Stimulated activated CD8-positive, alpha-beta memory T cell treated with anti-CD3 and anti-CD28 coated beads, Interleukin-7, amount 100 ng/mL, for 1 hour (primary cell): ENCODE results near the gene ZFAND6.
A peak's percentile ranks its signal among the peaks of the same experiment; 100 is the strongest.

ENCODE experiments used
- DNase-seq, 2 donors: peaks; one replicate each; pipeline ENCODE4 v3.0.0-alpha.2; 2020; ENCODE audit warnings: low read depth in 2 of 2

Gene ZFAND6

DNA sequence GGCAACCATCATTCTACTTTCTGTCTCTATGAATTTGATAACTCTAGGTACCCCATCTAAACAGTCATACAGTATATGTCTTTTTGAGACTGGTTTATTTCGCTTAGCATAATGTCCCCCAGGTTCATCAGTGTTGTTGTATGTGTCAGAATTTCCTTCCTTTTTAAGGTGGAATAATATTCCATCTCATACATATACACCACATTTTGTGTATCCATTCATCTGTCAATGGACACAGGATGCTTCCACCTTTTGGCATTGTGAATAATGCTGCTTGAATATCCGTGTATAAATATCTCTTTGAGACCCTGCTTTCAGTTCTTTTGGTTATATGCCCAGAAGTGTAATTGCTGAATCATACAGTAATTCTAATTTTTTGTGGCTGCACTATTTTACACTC, 10.4 kb upstream of the ZFAND6 start:
- DNase-seq: no peak

DNA sequence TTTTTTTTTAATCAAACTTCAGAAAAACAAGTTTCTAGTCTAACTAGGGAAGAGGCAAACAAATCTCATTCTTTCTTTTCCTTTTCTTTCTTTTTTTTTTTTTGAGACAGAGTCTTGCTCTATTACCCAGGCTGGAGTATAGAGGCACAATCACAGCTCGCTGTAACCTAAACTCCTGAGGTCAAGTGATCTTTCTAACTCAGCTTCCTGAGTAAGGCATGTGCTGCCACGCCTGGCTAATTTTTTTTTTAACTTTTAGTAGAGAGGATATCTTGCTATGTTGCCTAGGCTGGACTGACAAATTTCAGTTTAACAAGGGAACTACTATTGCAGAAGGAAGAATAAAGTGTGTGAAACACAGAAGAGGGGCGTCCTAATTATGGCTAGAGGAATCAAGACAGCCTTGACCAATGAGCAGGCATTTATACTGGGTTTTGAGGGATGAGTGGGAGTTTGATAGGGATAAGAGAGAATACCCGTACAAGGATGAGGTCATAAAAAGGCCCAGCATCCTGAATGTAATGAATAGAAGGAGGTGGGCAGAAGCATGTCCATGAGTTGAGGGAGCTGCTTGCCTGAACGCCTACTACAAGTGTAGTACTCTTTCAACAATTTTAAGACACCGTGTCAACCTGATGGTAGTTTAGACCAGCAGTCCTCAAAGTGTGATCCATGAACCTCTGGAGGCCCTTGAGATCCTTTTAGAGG, 6.7 kb upstream of the ZFAND6 start:
- no peak for DNase-seq

DNA sequence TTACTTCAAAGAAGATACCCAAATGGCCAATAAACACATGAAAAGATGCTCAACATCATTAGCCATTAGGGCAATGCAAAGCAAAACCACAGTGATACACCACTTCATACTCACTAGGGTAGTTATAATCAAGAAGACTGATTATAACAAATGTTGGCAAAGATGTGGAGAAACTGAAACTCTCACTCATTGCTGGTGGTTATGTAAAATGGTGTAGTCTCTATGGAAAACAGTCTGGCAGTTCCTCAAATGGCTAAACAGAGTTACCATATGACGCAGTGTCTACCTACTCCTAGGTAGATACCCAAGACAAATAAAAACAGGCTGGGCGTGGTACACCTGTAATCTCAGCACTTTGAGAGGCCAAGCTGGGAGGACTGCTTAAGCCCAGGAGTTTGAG, 3.5 kb upstream of the ZFAND6 start:
- no peak for DNase-seq

DNA sequence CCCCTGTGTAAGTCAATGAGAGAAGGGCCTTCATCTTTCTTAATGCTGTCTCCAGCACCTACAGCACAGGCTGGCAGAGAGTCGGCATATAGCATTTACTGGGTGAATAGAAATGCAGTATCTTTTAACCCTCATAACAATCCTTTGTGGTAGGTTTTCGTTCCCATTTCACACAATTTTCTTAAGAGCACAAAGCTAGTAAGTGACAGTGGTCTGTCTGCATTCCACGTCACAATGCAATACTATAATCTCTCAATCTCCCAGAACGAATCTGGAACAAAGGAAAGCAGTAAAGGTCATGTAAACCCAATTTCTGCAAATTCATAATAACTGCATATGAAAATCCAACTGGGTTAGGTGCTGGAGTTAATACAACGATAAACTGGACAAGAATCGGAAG, 1.4 kb upstream of the ZFAND6 start:
- DNase-seq: no peak

- DNase-seq: peak in 1 of 2 donors; percentile 8
These were observed 395 bp downstream of the ZFAND6 start for GRCh38 chr15:80059786-80060355.

- DNase-seq: no peak
These were observed 1.0 kb downstream of the ZFAND6 start for GRCh38 chr15:80060356-80061006.

DNA sequence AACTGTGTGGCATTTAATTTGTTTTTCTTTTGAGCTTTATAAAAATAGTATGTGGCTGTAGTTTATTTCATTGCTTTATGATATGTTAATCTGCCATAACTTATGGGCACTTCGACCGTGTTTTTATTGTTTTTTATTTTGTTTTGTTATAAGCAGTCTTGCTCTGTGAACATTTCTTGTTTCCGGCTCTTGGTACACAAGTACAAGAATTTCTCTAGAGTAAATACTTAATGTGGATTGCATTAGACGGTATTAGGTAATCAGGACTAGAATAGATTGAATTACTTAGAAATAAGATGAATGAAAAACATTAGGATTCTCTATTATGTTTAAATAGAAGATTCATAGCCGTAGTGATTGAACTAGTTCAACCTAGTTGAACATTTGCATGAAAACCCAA, 2.1 kb downstream of the ZFAND6 start:
- DNase-seq: no peak

GRCh38 chr15:80066912-80067311, 7.4 kb downstream of the ZFAND6 start:
- DNase-seq: no peak

DNA sequence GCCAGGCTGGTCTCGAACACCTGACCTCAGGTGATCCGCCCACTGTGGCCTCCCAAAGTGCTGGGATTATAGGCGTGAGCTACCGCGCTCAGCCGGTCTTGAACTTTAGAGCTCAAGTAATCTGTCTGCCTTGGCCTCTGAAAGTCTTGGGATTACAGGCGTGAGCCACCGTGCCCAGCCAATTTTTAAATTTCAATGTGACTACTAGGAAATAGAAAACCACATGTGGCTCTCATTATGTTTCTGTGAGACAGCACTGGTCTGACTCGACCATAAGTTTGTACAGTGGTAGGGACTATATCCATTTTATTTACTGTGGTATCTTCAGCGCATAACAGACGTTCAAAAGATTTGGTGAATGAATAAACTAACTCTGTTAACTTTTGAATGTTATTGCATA, 9.1 kb downstream of the ZFAND6 start:
- no peak for DNase-seq

- DNase-seq: no peak
These were observed 11.4 kb downstream of the ZFAND6 start for GRCh38 chr15:80070840-80071239.

- DNase-seq: no peak
These were observed 12.2 kb downstream of the ZFAND6 start for GRCh38 chr15:80071652-80072051.

GRCh38 chr15:80072285-80072994, 13.0 kb downstream of the ZFAND6 start:
- no peak for DNase-seq

- DNase-seq: no peak
These were observed 13.7 kb downstream of the ZFAND6 start for GRCh38 chr15:80073197-80073596.

DNA sequence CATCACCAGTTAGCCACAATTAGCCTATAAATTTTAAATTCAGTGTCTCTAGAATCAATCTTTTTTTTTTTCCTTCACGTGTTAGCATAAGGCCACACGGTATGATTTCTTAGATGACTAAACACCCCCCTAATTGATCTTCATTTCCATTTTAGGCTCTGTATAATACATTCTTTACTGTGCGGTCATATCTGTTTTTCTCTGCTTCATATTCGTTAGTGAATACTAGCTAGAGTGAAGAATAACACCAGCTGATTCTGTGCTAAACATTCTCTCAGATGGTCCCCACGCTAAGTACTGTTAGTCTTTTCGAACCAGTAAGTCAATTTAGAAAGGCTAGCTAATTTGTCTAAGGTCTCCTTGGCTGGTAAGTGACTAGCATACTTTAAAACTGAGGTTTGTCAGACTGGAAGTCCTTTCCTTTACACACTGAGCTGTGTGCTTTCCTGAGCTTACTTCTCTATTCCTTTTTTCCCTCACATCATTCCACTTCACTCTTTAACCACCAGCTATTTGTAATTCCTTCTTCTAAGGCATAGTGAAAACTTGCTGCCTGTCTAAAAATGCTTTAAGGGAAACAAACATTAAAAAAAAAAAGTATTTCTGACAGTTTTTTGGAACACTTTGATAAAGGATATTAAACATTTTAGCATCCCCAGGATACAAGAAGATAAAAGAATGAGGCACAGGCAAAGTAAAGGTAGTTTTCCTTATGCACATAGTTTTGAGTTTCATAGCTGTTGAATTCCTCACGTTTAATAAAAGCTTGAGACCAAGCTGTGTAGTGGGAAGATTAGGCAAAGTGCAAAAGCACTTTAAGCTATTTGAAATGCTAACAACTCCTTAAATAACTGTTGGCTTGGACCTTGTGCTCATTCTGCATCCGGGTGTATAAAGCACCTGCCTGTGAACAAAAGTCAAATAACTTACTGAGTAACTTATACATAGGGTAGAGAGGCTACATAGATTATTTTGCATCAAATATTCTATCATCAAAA, 17.1 kb downstream of the ZFAND6 start:
- no peak for DNase-seq

DNA sequence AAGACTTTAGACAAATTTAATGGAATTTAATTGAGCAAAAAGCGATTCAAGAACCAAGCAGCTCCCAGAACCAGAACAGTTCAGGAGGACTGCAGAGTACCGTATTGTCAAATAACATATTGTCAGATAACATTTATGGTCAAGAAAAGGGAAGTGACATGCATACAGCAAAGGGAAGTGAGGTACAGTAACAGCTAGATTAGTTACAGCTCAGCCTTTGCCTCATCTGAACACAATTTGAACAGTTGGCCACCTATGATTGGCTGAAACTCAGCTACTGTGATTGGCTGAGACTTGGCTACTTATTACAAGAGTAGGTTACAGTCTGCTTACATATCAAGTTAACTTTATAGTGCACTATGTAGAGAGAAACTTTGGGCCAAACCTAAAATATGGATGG, 21.9 kb downstream of the ZFAND6 start:
- no peak for DNase-seq

- no peak for DNase-seq
These were observed 27.6 kb downstream of the ZFAND6 start for GRCh38 chr15:80087104-80087503.

GRCh38 chr15:80090041-80090440, 30.6 kb downstream of the ZFAND6 start:
- no peak for DNase-seq

- no peak for DNase-seq
These were observed 31.5 kb downstream of the ZFAND6 start for GRCh38 chr15:80090879-80091503.

- DNase-seq: no peak
These were observed 34.5 kb downstream of the ZFAND6 start for GRCh38 chr15:80093854-80094418.

GRCh38 chr15:80095511-80095910, 36.0 kb downstream of the ZFAND6 start:
- DNase-seq: no peak

DNA sequence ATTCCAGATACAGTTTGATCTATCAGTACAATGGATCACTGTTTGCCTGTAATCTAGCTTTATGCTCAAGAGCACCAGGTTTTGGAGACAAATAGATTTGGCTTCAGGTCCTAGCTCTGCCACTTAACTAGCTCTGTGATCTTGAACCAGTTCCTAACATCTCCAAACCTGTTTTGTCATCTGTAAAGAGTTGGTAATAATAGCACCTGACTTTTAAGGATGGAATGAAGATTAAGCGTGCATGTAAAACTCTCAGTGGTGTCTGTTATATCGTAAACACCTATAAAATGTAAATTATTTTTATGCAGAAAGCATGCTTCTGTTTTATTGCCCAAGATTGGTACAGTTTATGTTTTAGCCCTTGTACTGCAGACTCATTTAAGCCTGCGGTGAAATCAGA, 36.5 kb downstream of the ZFAND6 start:
- no peak for DNase-seq
